Limb (tissue), 2 donors: ENCODE measurements around the gene NME7.
"Not testable (repeated sequence)": the region's sequence is repeated elsewhere in the genome, so short reads cannot be mapped to it uniquely, and the experiment has no call there.

Experiments used
- DNase-seq, 2 donors: peaks; one replicate each; pipeline ENCODE4 v3.0.0-alpha.2; 2016; ENCODE audit errors: extremely low spot score in 2 of 2

NME7 gene

GRCh38 chr1:169367686-169368405, at the start of gene NME7, which contains the start of gene BLZF1:
NME7 (minus strand) TSS chr1:169367797; CDS start chr1:169367710, 87 bp downstream.
BLZF1 (plus strand) TSS chr1:169368195; CDS start chr1:169369523, 1,328 bp downstream.
- DNase-seq = peak; percentile 96 to 97

GRCh38 chr1:169414952-169415351, 47.4 kb upstream of the NME7 start:
- no peak for DNase-seq

GRCh38 chr1:169408340-169408739, 40.7 kb upstream of the NME7 start:
- DNase-seq = not testable (repeated sequence)

GRCh38 chr1:169402578-169402977, 35.0 kb upstream of the NME7 start:
- not testable (repeated sequence) for DNase-seq

- no peak for DNase-seq
These were observed 28.4 kb upstream of the NME7 start for GRCh38 chr1:169395955-169396354.

GRCh38 chr1:169392406-169392805, 24.8 kb upstream of the NME7 start:
- no peak for DNase-seq

GRCh38 chr1:169390303-169390702, 22.7 kb upstream of the NME7 start:
- DNase-seq = no peak

- DNase-seq = no peak
These were observed 19.8 kb upstream of the NME7 start for GRCh38 chr1:169387399-169387798.

- DNase-seq = no peak
These were observed 15.9 kb upstream of the NME7 start for GRCh38 chr1:169383449-169383848.

- DNase-seq = no peak
These were observed 13.6 kb upstream of the NME7 start for GRCh38 chr1:169381162-169381561.

- no peak for DNase-seq
These were observed 3.8 kb upstream of the NME7 start for GRCh38 chr1:169371404-169371803.

- DNase-seq = no peak
These were observed 791 bp upstream of the NME7 start for GRCh38 chr1:169368406-169368769.

GRCh38 chr1:169367096-169367685, 406 bp downstream of the NME7 start:
- DNase-seq = no peak

- DNase-seq = no peak
These were observed 2.6 kb downstream of the NME7 start for GRCh38 chr1:169364948-169365347.

GRCh38 chr1:169363046-169363730, 4.4 kb downstream of the NME7 start:
- no peak for DNase-seq

GRCh38 chr1:169361281-169361680, 6.3 kb downstream of the NME7 start:
- DNase-seq = no peak

- DNase-seq = no peak
These were observed 7.2 kb downstream of the NME7 start for GRCh38 chr1:169360415-169360814.

GRCh38 chr1:169348383-169349036, 19.1 kb downstream of the NME7 start:
- peak in 1 of 2 donors; percentile 76 for DNase-seq

- no peak for DNase-seq
These were observed 19.8 kb downstream of the NME7 start for GRCh38 chr1:169347688-169348382.

GRCh38 chr1:169346036-169346589, 21.5 kb downstream of the NME7 start:
- no peak for DNase-seq

- DNase-seq = no peak
These were observed 22.1 kb downstream of the NME7 start for GRCh38 chr1:169345511-169345910.
